H9 (cell line): ENCODE data around the gene ISM2. TPM values are rescaled to one million over a fixed set of nuclear protein-coding genes. Genes with fewer than 3 reads are reported as not detected.

Experiments
- DNase-seq: peaks from one replicate; pipeline ENCODE4 v3.0.0-alpha.2; 2017
- H2AFZ ChIP-seq: one replicate; pipeline ENCODE4 v1.6.1; 2013; ENCODE audit warnings: mild to moderate bottlenecking, low read length, control low read depth, moderate library complexity
- H2AK5ac ChIP-seq: 2 replicates; pipeline ENCODE4 v1.6.1; 2013; ENCODE audit warnings: low read length, control low read depth, mixed read lengths; ENCODE audit not compliant: insufficient read length
- H2BK120ac ChIP-seq: one replicate; pipeline ENCODE4 v1.6.1; 2013; ENCODE audit warnings: low read depth, mild to moderate bottlenecking, low read length, control low read depth, inconsistent platforms; ENCODE audit not compliant: poor library complexity, severe bottlenecking
- H2BK12ac ChIP-seq: 2 replicates; pipeline ENCODE4 v1.6.1; 2013; ENCODE audit warnings: low read length, control low read depth, mixed read lengths, low read depth; ENCODE audit not compliant: insufficient read length
- H2BK15ac ChIP-seq: 2 replicates; pipeline ENCODE4 v1.6.1; 2013; ENCODE audit warnings: low read depth, low read length, control low read depth
- H2BK20ac ChIP-seq: one replicate; pipeline ENCODE4 v1.6.1; 2013; ENCODE audit warnings: low read depth, mild to moderate bottlenecking, low read length, control low read depth, inconsistent platforms; ENCODE audit not compliant: poor library complexity, severe bottlenecking
- H2BK5ac ChIP-seq: 2 replicates; pipeline ENCODE4 v1.6.1; 2013; ENCODE audit warnings: low read length, control low read depth, mixed read lengths; ENCODE audit not compliant: insufficient read length
- H3K14ac ChIP-seq: 2 replicates; pipeline ENCODE4 v1.6.1; 2013; ENCODE audit warnings: low read length, control low read depth; ENCODE audit not compliant: insufficient read depth
- H3K18ac ChIP-seq: 2 replicates; pipeline ENCODE4 v1.6.1; 2013; ENCODE audit warnings: low read depth, mild to moderate bottlenecking, mixed read lengths, low read length, control low read depth; ENCODE audit not compliant: insufficient read length
- H3K23ac ChIP-seq: 2 replicates; pipeline ENCODE4 v1.6.1; 2013; ENCODE audit warnings: low read length, control low read depth, mixed read lengths, low read depth; ENCODE audit not compliant: insufficient read length
- H3K23me2 ChIP-seq: 2 replicates; pipeline ENCODE4 v1.6.1; 2013; ENCODE audit warnings: low read depth, mild to moderate bottlenecking, mixed read lengths, low read length, control low read depth; ENCODE audit not compliant: insufficient read length, poor library complexity, severe bottlenecking
- H3K27ac ChIP-seq: 2 replicates; pipeline ENCODE4 v1.5.1; 2013; ENCODE audit warnings: low read length, control low read depth, mixed read lengths, low read depth; ENCODE audit not compliant: insufficient read length
- H3K27me3 ChIP-seq: 2 replicates; pipeline ENCODE4 v1.6.1; 2013; ENCODE audit warnings: low read length, control low read depth, inconsistent platforms; ENCODE audit not compliant: insufficient read depth
- H3K4ac ChIP-seq: 2 replicates; pipeline ENCODE4 v1.6.1; 2013; ENCODE audit warnings: low read depth, mild to moderate bottlenecking, control low read depth, inconsistent platforms, low read length, moderate library complexity
- H3K4me1 ChIP-seq: 2 replicates; pipeline ENCODE4 v1.6.1; 2013; ENCODE audit warnings: low read length, control low read depth, inconsistent platforms; ENCODE audit not compliant: insufficient read depth
- H3K4me2 ChIP-seq: 2 replicates; pipeline ENCODE4 v1.6.1; 2013; ENCODE audit warnings: low read length, control low read depth, mixed read lengths; ENCODE audit not compliant: insufficient read length, insufficient read depth
- H3K56ac ChIP-seq: 2 replicates; pipeline ENCODE4 v1.6.1; 2013; ENCODE audit warnings: low read depth, mild to moderate bottlenecking, mixed read lengths, low read length, control low read depth; ENCODE audit not compliant: insufficient read length
- H3K79me1 ChIP-seq: 2 replicates; pipeline ENCODE4 v1.6.1; 2013; ENCODE audit warnings: low read depth, mild to moderate bottlenecking, moderate library complexity, low read length, control low read depth, inconsistent platforms; ENCODE audit not compliant: insufficient read depth, poor library complexity, severe bottlenecking
- H3K79me2 ChIP-seq: 2 replicates; pipeline ENCODE4 v1.6.1; 2013; ENCODE audit warnings: low read length, control low read depth, inconsistent platforms; ENCODE audit not compliant: insufficient read depth
- H3K9ac ChIP-seq: 2 replicates; pipeline ENCODE4 v1.6.1; 2013; ENCODE audit warnings: low read length, control low read depth, mixed read lengths; ENCODE audit not compliant: insufficient read length; ENCODE audit errors: extremely low read depth
- H3K9me3 ChIP-seq: one replicate; pipeline ENCODE4 v1.6.1; 2013; ENCODE audit warnings: low read depth, low read length, inconsistent platforms; ENCODE audit not compliant: control insufficient read depth
- H3T11ph ChIP-seq: one replicate; pipeline ENCODE4 v1.6.1; 2013; ENCODE audit warnings: mild to moderate bottlenecking, low read length, control low read depth, inconsistent platforms
- H4K20me1 ChIP-seq: one replicate; pipeline ENCODE4 v1.6.1; 2013; ENCODE audit not compliant: control insufficient read depth, insufficient read length, insufficient read depth
- H4K5ac ChIP-seq: 2 replicates; pipeline ENCODE4 v1.6.1; 2013; ENCODE audit warnings: low read depth, mild to moderate bottlenecking, mixed read lengths, low read length, control low read depth; ENCODE audit not compliant: insufficient read length
- H4K8ac ChIP-seq: replicated peaks from 2 replicates; pipeline ENCODE4 v1.6.1; 2013; ENCODE audit warnings: low read length, control low read depth, mixed read lengths, low read depth; ENCODE audit not compliant: insufficient read length
- H4K91ac ChIP-seq: 2 replicates; pipeline ENCODE4 v1.6.1; 2013; ENCODE audit warnings: low read depth, mild to moderate bottlenecking, moderate library complexity, mixed read lengths, low read length, control low read depth; ENCODE audit not compliant: insufficient read length
- H3K27ac Mint-ChIP-seq, 3 experiments: 2 replicates in 2 of 3; 3 replicates in 1 of 3; pipeline ENCODE4 v1.8.0; 2020 to 2021; ENCODE audit warnings: mixed read lengths in 3 of 3, mild to moderate bottlenecking in 1 of 3, moderate library complexity in 1 of 3
- H3K27me3 Mint-ChIP-seq: 2 replicates; pipeline ENCODE4 v1.8.0; 2021; ENCODE audit warnings: low read depth, mild to moderate bottlenecking, moderate library complexity, mixed read lengths
- H3K36me3 Mint-ChIP-seq, 3 experiments: 2 replicates in 2 of 3; 3 replicates in 1 of 3; pipeline ENCODE4 v1.8.0; 2020 to 2021; ENCODE audit warnings: low read depth in 3 of 3, mixed read lengths in 3 of 3; ENCODE audit not compliant: insufficient read depth in 1 of 3
- H3K4me1 Mint-ChIP-seq, 2 experiments: 2 replicates each; pipeline ENCODE4 v1.8.0; 2020; ENCODE audit warnings: mixed read lengths in 2 of 2
- H3K4me3 Mint-ChIP-seq, 2 experiments: 2 replicates in 1 of 2; 3 replicates in 1 of 2; pipeline ENCODE4 v1.8.0; 2020 to 2021; ENCODE audit warnings: mild to moderate bottlenecking in 2 of 2, mixed read lengths in 2 of 2, moderate library complexity in 1 of 2
- H3K9me3 Mint-ChIP-seq, 2 experiments: 2 replicates in 1 of 2; 3 replicates in 1 of 2; pipeline ENCODE4 v1.8.0; 2020; ENCODE audit warnings: mild to moderate bottlenecking in 2 of 2, mixed read lengths in 2 of 2, moderate library complexity in 1 of 2
- CTCF ChIP-seq: fragments of 200-600 bp; sonication (generic); conservative IDR thresholded peaks from 3 replicates; pipeline ENCODE4 v1.8.0; 2021; ENCODE audit warnings: antibody characterized with exemption, mild to moderate bottlenecking
- WGBS: extraction: QIAGEN DNeasy Blood & Tissue Kit; methylation state at CpG from one replicate; pipeline ENCODE4 v1.1.7; 2013; ENCODE audit warnings: missing lambda C conversion rate, low lambda C conversion rate, mixed read lengths; ENCODE audit not compliant: insufficient read length; ENCODE audit errors: extremely low coverage; 5-methylcytosine and 5-hydroxymethylcytosine counted together
- total RNA-seq: library from RNA; stranded (reverse); gene quantifications from 2 replicates; pipeline ENCODE4 v1.2.1, GENCODE V29; 2021

Gene ISM2
- total RNA-seq, 1 experiment from 2014 or later: 0.39 TPM

GRCh38 chr14:77505031-77505430 is 6.4 kb upstream of the ISM2 start:
- peaks cover 0 to 5% of the 10 kb centered on the region in 2 experiments; a peak in 2 of 5 replicates for H3K9me3 Mint-ChIP-seq
- no peak overlapping the region for H3K4me3 Mint-ChIP-seq
- no peaks in the 10 kb centered on the region for H3K79me1 ChIP-seq
- no peak overlapping the region for H3K18ac ChIP-seq
- H3T11ph ChIP-seq: no peak overlapping the region
- no peak overlapping the region for H2AFZ ChIP-seq
- no peak overlapping the region for H3K27ac ChIP-seq
- H3K79me2 ChIP-seq: no peaks in the 10 kb centered on the region
- no peaks in the 10 kb centered on the region for H3K9me3 ChIP-seq
- no peak overlapping the region for H3K23ac ChIP-seq
- H3K27me3 ChIP-seq: peaks cover 1% of the 10 kb centered on the region; the same call in 1 of the 2 replicates
- DNase-seq: no peak
- H2BK15ac ChIP-seq: no peak overlapping the region
- no peak overlapping the region for H3K14ac ChIP-seq
- no peak overlapping the region for H3K27ac Mint-ChIP-seq
- H4K5ac ChIP-seq: no peak overlapping the region
- H2BK120ac ChIP-seq: no peak overlapping the region
- H3K4me1 ChIP-seq: no peaks in the 10 kb centered on the region
- H4K91ac ChIP-seq: no peak overlapping the region
- no peak overlapping the region for H2BK12ac ChIP-seq
- H3K4me1 Mint-ChIP-seq: no peaks in the 10 kb centered on the region
- no peak overlapping the region for H3K56ac ChIP-seq
- H2AK5ac ChIP-seq: no peak overlapping the region
- peaks cover 22% of the 10 kb centered on the region for H3K27me3 Mint-ChIP-seq
- H3K36me3 Mint-ChIP-seq: peaks cover 0 to 9% (median 4%) of the 10 kb centered on the region in 3 experiments; a peak in 1 of 7 replicates
- no peak overlapping the region for H3K4me2 ChIP-seq
- no peak overlapping the region for H2BK5ac ChIP-seq
- H3K4ac ChIP-seq: no peak overlapping the region
- H3K23me2 ChIP-seq: no peaks in the 10 kb centered on the region
- H4K8ac ChIP-seq: no peak overlapping the region
- H2BK20ac ChIP-seq: no peak overlapping the region
- H4K20me1 ChIP-seq: no peaks in the 10 kb centered on the region
- no peak overlapping the region for H3K9ac ChIP-seq
- no CpG with 5 or more reads among the region's 4 CpGs for WGBS
- TF ChIP-seq CTCF: no peak
